ENCODE data around the gene CLTRN.
"Not testable (repeated sequence)": the region's sequence is repeated elsewhere in the genome, so short reads cannot be mapped to it uniquely, and the experiment has no call there.

Gene CLTRN

DNA sequence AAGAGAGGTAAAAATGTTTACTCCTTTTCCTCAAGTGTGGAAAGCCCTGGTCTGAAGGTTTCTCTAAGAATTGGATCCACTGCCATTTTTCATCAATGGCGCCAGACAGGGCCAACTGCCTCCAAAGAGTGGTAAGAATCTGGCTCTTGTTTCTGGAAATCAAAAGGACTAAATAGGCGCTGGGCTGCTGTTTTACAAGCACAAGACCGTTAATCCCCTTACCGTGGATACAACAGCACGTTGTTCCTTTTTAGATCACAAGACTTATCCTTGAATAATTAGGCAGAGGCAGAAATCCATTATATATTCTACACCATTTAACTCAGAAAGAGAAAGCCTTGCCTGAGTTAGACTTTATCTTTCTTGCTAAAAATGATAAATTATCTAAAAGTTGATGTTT, 10.6 kb downstream of the CLTRN start:
- no peak for FAIRE-seq
- DNase-seq (ENCODE audit: insufficient read length, low spot score) = no peak

DNA sequence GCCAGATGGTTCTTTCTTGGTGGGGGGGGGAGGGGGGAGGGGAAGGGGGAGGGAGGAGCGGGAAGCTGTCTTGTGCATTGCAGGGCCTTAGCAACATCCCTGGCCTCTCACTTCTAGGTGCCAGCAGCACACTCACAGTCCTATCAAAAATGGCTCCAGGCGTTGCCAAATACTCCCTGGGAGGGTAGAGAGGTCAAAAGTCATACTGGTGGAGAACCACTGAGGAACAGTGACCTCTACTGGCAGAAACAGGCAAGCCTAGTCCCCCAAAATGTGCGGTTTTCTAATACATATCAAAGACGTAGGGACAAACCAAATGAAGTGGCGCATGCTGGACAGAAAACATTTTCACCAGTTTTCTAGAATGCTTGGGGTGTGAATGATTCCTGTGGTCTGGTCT, 17.1 kb downstream of the CLTRN start:
- DNase-seq (ENCODE audit: insufficient read length, low spot score) = not testable (repeated sequence)
- peak; percentile 85 for FAIRE-seq

DNA sequence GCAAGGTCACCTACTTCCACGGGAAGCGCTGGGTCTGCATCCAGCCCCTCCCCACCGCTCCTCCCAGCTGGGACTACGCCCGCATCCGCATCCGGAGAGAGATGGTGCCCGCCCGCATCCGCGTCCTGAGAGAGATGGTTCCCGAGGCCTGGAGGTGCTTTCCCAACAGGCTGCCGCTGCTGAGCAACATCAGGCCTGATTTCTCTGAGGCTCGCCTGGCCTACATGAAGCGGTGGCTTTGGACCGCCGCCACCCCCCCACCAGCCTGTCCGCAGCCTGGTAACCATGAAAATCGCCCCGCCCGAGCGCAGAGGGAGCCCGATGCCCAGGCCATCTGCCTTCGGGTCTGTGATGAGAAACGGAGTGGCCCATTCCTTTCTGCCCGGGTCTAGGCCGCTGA, 18.1 kb downstream of the CLTRN start:
- FAIRE-seq = no peak
- no peak for DNase-seq (ENCODE audit: insufficient read length, low spot score)

DNA sequence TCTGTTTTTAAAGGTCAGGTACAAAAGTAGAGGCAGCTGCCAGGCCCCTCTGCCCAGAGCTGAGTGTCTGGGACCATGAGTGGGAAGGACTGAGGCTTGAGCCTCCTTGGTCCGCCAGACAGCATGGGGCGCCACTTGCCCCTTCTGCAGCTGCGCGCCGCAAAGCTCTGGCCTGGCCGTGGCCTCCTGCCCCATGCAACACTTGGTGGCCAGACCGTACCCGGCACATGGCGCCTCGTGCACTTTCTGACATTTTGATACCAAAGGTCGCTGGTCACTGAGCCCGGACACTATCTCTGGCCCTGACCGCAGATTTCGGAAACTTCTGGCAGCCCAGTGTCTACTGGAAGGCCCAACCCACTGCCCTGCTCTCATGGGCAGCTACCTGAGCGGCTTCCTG, 18.6 kb downstream of the CLTRN start:
- DNase-seq (ENCODE audit: insufficient read length, low spot score) = no peak
- no peak for FAIRE-seq

DNA sequence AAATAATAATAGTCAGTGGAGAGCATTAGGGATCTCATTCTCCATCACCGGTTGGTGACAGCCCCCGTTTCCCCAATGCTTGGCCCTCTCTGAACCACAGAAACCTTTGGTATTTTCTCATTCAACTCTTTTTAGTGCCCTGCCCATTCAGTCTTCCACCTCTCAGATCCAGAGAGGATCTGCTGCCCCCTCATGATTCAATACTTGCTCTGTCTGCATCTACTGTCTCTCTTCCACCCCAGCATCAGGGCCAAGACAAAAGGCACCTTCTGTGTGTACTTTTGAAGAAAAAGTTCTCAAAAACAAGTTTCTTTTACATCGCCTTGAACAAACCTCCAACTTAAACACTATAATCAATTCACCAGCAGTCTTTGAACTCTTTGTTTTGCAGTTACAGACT, 19.3 kb downstream of the CLTRN start:
- FAIRE-seq = no peak

DNA sequence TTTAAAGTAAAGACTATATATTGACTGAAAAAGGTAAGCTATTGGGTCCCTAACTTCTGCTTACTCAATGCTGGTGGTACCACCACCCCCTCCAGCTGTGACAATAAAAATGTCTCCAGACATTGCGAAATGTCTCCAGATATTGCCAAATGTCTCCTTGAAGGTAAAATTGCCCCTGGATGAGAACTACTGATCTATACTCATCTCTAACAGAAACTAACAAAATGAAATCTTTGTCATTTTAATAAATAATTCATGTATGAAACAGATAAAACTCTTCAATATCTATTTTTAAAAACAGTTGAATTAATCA, 20.1 kb downstream of the CLTRN start:
- DNase-seq (ENCODE audit: insufficient read length, low spot score) (no peak), FAIRE-seq (no peak)

More for the DNA sequence above, 19.3 kb downstream of the CLTRN start:
- no peak for DNase-seq (ENCODE audit: insufficient read length, low spot score)

DNA sequence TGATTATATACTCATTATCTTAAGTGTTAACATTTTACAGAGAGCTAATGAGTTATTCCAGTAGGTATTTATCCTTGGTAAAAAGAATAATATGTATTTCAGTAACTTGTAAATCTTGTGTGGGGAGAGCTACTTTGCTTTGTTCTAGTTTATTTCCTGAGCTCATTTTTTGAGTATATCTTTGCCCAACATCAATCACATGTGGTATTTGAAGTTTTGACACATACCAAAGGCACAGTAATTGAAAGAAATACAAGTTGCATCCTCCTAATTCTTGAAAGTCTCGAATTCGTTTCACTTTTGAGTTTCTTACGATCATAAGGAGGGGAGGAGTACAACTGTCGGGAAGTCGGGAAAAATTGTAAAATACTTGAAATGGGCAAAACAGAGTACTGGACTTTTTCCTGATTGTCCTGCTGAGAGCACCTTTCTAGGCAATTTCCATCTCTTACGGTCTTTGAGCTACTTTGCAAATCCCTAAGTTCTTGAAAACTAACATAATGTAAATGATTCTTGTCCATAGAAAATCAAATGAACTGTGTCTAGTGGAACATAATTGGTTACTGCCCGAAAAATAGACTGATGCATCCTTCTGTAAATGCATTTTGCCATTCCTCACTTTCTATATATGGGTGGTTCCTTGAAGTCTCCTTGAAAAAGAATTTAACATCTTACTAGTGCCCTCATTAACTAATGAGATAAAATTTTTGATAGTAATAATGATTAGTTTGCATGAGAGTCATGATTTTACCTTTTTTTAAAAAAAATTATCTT, 20.6 kb downstream of the CLTRN start:
- FAIRE-seq (no peak), DNase-seq (ENCODE audit: insufficient read length, low spot score) (no peak)

DNA sequence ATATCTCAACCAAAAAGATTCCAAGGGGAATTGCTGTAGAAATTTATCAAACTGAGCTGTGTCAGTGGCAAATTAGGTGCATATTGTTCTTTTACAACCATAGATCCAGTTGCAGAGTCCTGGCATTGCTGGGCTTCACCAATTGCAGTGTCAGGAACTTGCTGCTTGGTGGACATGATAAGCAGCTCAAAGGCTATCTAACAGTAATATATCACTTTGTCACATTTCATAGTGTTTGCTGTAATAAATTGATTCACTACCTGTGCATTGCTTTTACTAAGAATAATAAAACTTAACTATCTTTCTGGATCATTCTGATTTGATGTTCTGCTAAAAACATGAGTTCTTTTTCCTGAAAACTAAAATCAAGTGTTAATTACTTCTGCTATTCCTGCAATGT, 33.0 kb downstream of the CLTRN start:
- DNase-seq (ENCODE audit: insufficient read length, low spot score) (no peak), FAIRE-seq (no peak)

DNA sequence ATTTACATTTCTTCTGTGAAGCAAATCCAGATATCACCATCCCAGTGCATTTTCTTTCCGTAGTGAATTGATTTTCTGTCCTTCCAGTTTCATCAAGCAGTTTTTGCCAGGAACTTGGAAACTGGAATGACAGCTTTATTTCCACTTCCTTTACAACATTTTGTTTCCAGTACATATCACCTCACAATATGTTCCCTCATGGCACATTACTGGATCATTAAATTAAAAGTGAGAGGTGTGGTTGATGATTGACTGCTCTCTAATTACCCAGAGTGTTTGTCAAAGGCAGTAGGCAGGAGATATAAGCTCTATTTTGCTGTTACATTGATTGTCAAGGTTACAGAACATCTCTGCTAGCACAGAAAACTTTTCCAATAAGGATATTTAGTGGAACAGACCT, 41.6 kb downstream of the CLTRN start:
- DNase-seq (ENCODE audit: insufficient read length, low spot score) (no peak), FAIRE-seq (no peak)

DNA sequence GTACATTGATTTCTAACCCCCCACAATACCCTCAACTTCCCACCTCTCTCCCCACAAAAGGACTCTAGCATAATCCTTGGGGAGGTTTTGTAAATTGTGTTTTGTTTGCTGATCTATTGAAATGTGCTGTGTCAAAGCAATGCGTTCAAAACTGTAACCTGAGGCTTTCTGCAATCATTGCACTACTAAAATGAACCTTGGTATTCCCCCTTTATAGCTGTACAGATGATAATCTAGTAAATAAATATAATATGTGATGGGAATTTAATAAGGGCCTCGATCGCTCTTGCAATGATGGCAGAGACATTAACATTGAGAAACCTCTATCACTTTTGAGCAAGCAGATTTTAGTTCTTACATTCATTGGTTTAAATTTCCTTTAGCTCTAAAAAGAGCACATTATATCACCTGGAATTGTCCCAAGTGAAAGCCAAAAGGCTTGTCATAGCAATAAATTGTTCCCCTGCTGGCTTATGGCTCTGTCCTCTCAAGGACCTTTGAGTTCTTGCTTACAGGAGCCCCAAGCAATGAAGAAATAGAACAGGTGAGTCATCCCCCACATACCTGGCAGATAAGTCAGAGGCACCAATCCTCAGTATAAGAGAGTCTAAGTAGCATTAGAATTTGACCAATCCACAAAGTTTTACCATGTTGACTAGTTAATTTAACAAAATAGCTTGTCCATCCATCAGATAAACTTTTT, 45.4 kb downstream of the CLTRN start:
- DNase-seq (ENCODE audit: insufficient read length, low spot score) = no peak
- no peak for FAIRE-seq

DNA sequence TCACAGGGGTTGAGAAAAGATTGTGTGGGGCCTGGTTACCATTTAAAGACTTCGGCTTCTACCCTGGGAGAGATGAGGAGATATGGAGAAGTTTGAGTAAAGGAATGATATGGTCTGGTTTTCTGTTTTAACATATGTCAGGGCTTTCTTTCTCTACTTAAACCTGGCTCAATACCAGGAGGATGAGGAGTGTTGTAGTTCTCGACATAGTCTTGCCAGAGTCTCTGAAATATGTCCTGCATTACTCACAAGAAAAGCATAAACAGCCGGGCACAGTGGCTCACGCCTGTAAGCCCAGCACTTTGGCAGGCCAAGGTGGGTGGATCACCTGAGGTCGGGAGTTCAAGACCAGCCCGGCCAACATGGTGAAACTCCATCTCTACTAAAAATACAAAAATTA, 47.5 kb downstream of the CLTRN start:
- DNase-seq (ENCODE audit: insufficient read length, low spot score) (no peak), FAIRE-seq (no peak)

DNA sequence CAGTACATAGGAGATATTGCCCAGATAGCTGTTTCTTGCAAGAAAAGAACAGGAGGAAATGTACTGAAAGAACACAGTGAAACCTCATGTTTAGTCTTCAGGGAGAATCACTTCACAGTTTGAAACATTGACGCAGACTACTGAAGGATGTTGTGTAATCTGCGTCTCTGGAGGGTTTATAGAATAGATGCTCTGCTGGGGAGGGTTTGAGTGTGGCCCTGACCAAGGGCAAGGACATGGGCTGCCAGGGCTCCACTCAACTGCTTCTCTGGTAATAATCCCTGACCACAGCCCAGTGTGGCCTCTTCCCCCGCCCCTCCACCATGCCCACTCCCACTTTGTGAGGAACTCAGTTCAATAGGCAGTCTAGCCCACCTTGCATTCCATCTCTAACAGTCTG, 48.1 kb downstream of the CLTRN start:
- DNase-seq (ENCODE audit: insufficient read length, low spot score) (no peak), FAIRE-seq (no peak)

DNA sequence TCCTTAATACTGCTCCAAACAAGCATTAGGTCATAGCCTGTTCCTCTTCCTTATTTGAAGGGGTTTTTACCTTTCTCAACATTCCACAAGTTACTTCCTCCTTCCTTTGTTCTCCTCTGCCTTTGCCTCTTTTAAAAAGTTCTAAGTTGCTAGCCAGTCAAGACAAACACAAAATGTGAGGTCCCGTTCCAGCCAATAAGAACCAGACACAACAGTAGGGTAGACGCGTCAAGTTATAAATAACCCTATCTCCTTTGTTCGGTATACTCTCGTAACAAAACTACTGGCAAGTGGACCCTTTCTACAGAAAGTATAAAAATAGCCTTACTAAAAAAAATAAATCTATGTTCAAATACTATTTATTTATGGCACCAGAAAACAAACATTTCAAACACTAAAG, 57.5 kb downstream of the CLTRN start:
- no peak for FAIRE-seq
- no peak for DNase-seq (ENCODE audit: insufficient read length, low spot score)

DNA sequence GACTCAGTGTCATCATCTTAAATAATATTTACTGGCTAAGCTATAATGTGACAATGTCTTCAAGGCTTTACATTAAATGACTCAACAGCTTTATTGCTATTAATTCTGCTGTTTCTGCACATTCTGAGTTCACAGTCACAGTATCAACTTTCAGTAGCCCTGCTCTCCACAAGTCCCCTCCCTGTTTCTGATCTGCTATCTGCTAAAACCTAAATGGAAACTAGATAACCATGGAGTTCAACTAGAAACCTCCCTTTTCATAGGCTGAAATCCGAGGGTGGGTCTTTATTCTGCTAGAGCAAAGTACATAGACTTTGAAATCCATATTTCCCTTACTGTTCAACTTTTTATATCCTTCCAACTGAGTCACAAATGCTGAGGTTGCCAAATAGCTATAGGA, 58.5 kb downstream of the CLTRN start:
- DNase-seq (ENCODE audit: insufficient read length, low spot score) (no peak), FAIRE-seq (no peak)

DNA sequence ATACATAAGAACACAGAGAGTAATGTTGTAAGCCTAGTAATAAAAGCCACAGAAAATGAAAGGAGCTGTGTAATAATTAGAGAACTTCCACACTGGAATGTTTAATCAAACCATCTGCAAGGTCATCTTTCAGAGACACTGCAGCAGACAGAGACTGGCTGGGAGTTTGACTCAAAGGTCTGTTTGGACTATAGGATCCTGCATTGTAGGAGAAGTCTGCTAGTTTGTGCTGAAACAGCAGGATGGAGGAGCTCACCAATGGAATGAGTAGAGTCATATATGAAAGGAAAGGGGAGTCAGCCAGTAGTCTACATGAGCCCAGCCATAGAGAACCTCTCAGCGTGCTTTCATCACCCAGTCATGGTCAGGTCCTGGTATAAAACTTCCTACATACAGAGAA, 59.4 kb downstream of the CLTRN start:
- FAIRE-seq = no peak
- DNase-seq (ENCODE audit: insufficient read length, low spot score) = no peak

DNA sequence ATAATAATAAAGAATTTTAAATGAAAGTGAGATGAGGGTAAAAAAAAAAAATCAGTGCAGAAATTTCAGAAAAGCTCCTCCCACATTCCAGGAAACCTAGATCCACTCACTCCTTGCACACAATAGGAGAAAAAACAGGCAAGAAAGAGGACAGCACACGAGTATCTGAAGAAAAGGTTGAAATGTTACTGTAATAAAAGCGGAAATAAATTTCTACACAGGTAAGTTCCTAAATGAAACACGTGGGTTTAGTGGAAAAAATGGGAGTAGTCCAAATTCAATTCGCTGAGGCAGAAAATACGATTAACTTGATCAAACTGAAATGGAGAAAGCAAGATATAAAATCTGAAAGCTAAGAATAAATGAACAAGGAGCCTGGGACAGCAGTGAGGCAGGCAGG, 61.8 kb downstream of the CLTRN start:
- FAIRE-seq = no peak
- DNase-seq (ENCODE audit: insufficient read length, low spot score) = no peak

DNA sequence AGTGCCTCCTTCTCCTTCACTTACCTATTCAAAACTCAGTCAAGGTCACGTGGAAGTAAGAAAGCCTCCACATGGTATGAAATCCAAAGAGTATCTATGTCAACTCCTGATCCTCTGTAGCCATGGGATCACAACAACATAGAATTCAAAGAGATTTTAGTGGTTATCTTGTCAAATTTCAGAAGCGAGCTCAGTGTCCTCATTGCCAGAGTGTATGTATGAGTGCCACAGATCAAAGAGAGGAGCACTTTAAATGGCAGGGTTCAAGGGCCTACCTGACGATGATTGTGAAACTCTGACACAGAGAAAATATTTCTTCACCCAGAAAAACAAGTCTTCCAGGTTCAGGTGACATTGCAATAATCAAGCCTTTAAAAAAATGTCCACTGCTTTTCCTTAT, 62.7 kb downstream of the CLTRN start:
- DNase-seq (ENCODE audit: insufficient read length, low spot score) (no peak), FAIRE-seq (no peak)

DNA sequence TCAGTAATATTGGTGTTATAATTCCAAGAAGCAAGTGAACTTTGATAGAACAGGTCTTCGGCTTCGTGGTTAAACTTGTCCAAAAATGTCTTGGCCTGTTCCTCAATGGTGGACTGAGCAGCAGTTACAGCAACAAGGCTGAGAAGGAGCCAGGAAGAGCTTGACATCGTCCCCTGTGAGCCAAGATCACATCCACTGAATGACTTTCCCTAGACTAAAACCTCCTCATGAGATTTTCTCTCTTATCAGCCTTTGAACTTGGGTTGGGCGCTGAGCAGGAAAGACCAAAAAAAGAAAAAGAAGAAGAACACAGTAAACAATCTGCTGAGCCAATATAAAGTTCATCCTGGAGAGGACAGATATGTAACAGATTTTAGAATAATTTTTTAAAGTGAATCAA, 63.9 kb downstream of the CLTRN start, which contains the start of gene ACE2:
ACE2 (minus strand) TSS at position 216 of the 400 bp plus-strand sequence; CDS start at position 167, 49 bp downstream.
- DNase-seq (ENCODE audit: insufficient read length, low spot score) = no peak
- no peak for FAIRE-seq

DNA sequence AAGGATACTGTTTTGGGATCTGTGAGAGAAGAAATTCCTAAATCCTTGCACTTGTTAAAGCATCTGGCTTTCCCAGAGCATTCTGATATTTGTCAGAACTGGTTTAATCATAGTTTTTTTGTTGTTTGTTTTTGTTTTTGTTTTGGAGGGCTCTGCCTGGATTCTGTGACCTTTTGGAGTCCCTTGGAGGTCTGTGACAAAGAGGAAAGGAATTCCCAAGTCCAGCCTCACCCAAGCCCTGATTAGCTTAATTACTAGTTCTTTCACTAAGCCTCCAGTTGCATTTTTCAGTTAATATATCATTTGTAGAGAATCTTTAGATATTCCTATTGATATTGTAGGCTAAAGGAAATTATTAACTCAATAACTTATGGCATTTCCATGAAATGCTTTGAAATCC, 64.6 kb downstream of the CLTRN start:
- DNase-seq (ENCODE audit: insufficient read length, low spot score) (no peak), FAIRE-seq (no peak)

DNA sequence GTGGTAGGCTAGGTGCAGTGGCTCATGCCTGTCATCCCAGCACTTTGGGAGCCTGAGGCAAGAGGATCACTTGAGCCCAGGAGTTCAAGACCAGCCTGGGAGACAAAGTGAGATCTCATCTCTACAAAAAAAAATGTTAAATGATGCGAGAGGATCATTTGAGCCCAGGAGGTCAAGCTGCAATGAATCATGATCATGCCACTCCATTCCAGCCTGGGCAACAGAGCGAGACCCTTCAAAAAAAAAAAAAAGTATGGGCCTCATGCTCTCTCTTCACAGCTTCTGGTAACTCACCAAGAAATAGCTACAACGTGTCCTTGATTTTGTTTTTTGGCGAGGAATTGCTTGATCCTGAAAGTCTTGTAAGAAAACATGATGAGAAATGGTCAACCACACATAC, 65.1 kb downstream of the CLTRN start:
- no peak for DNase-seq (ENCODE audit: insufficient read length, low spot score)

DNA sequence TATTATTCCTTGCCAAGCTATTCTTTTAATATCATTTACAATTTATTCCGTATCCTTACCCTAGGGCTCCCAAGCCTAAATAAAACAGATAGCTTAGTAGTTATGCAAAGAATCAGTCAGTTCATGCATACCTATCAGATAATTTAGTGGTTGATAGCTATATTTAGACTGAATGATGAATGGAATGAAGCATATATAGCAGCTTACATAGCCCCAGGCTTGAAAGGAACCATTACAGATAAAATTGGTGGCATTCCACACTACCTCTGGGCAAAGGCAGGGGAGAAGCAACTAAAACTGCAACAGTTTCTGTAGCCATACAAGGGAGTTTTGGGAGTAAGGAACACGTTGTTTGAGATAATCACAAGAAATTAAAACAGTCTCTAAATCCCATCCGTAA, 66.6 kb downstream of the CLTRN start:
- no peak for FAIRE-seq

More for the DNA sequence above, 65.1 kb downstream of the CLTRN start:
- FAIRE-seq = no peak

DNA sequence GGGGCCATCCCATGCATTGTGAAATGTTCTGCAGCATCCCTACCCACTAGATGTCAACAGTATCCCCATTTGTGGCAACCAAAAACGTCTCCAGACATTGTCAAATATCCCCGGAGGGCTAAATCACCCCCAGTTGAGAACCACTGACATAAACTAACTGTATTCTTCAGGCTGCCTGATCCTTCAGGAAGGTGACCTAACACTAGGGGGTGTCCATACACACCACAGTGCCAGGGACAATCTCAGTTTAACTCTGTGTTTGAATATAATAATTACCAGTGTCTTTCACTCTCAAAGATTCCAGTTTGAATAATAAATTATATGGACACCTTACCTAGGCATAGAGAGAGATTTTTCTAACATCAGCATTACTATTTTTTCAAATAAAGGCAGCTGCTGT, 70.2 kb downstream of the CLTRN start:
- no peak for FAIRE-seq
- DNase-seq (ENCODE audit: insufficient read length, low spot score) = no peak

More for the DNA sequence above, 66.6 kb downstream of the CLTRN start:
- no peak for DNase-seq (ENCODE audit: insufficient read length, low spot score)

Data from HTR-8/SVneo (cell line).